Ovary (tissue), 9 donors: ENCODE results near the gene TRIOBP. TPM values are rescaled to one million over a fixed set of nuclear protein-coding genes. Genes with fewer than 3 reads are reported as not detected.

Source experiments
- DNase-seq, 5 donors: peaks; one replicate each; pipeline ENCODE4 v3.0.0-alpha.2; 2019 to 2020
- H3K27ac ChIP-seq, 2 donors: fragments of 200-600 bp; one replicate each; pipeline versions ENCODE4 v1.5.1 to v1.8.0; 2019 to 2022
- H3K27me3 ChIP-seq: fragments of 200-600 bp; one replicate; pipeline ENCODE4 v1.8.0; 2022
- H3K36me3 ChIP-seq: fragments of 200-600 bp; sonication (generic); one replicate; pipeline ENCODE4 v1.5.1; 2019
- H3K4me1 ChIP-seq: one replicate; pipeline ENCODE4 v1.8.1; 2013; ENCODE audit warnings: mild to moderate bottlenecking, moderate library complexity; ENCODE audit not compliant: insufficient read depth
- H3K4me3 ChIP-seq: fragments of 200-600 bp; sonication (generic); one replicate; pipeline ENCODE4 v1.5.1; 2017
- H3K9me3 ChIP-seq, 2 donors: fragments of 200-600 bp in 1 of 2; sonication (generic) in 1 of 2; one replicate each; pipeline versions ENCODE4 v1.5.1 to v1.8.1; 2013 to 2019; ENCODE audit warnings: mild to moderate bottlenecking in 1 of 2, moderate library complexity in 1 of 2
- CTCF ChIP-seq, 3 donors: fragments of 450-650 bp in 2 of 3; fragments of 200-600 bp in 1 of 3; IDR thresholded peaks; one replicate each; pipeline versions ENCODE4 v1.5.1 to v1.8.0; 2016 to 2022; ENCODE audit warnings: antibody characterized with exemption in 3 of 3, mild to moderate bottlenecking in 1 of 3
- EP300 ChIP-seq: sonication (generic); formaldehyde crosslinking; IDR thresholded peaks from one replicate; pipeline ENCODE4 v1.6.1; 2017; ENCODE audit warnings: antibody characterized with exemption
- POLR2A ChIP-seq: fragments of 450-650 bp; IDR thresholded peaks from one replicate; pipeline ENCODE4 v1.6.1; 2017; ENCODE audit warnings: antibody characterized with exemption, mild to moderate bottlenecking, moderate library complexity
- WGBS, 3 donors: extraction: QIAGEN DNeasy Blood & Tissue Kit in 1 of 3; methylation state at CpG; one replicate each; pipeline versions ENCODE4 v1.1.5 to v1.1.7; 2013 to 2017; 5-methylcytosine and 5-hydroxymethylcytosine counted together
- intact Hi-C, 4 donors: fragments of 100-400 bp; cut with DNase I; formaldehyde crosslinking; loops; one replicate each; pipeline versions ENCODE4 v1.11.0 to v1.15.1; 2022 to 2023
- polyA plus RNA-seq, 2 donors: library from polyadenylated mRNA; stranded (reverse); fragments of 200-250 nt in 1 of 2; fragments of 350-450 nt in 1 of 2; fragmentation: Illumina TruSeq in 1 of 2; extraction: RNeasy Lipid Tissue Mini Kit (QIAGEN cat#74804) in 1 of 2; gene quantifications; one replicate each; pipeline ENCODE4 v1.2.3, GENCODE V29; 2013 to 2014
- total RNA-seq, 7 donors: library from RNA; depleted of rRNA in 2 of 7; stranded (reverse); fragments of >200 nt in 2 of 7; fragmentation: NEBNext Ultra II Directional in 3 of 7; extraction: Animal tissue kit (Norgen Biotek cat#: 25700) in 3 of 7; gene quantifications; one replicate each; pipeline versions ENCODE4 v1.1.0 to v1.2.4, GENCODE V29; 2016 to 2023
- donor health status: DM: no; HTN: no; CAD: no; lungs with moderate emphysema.
- donor health status: DM: no; HTN: no; CAD: no.
- donor health status: Bipolar disorder and iron deficiency.
- donor health status: DM: yes; HTN: yes; CAD: no.
- donor health status: DM: no; HTN: no; CAD: no.
- donor health status: DM: yes; HTN: yes; CAD: no.

Gene TRIOBP
- total and polyA plus RNA-seq, 9 donors = 19.5 to 175 (median 86.8) TPM

DNA sequence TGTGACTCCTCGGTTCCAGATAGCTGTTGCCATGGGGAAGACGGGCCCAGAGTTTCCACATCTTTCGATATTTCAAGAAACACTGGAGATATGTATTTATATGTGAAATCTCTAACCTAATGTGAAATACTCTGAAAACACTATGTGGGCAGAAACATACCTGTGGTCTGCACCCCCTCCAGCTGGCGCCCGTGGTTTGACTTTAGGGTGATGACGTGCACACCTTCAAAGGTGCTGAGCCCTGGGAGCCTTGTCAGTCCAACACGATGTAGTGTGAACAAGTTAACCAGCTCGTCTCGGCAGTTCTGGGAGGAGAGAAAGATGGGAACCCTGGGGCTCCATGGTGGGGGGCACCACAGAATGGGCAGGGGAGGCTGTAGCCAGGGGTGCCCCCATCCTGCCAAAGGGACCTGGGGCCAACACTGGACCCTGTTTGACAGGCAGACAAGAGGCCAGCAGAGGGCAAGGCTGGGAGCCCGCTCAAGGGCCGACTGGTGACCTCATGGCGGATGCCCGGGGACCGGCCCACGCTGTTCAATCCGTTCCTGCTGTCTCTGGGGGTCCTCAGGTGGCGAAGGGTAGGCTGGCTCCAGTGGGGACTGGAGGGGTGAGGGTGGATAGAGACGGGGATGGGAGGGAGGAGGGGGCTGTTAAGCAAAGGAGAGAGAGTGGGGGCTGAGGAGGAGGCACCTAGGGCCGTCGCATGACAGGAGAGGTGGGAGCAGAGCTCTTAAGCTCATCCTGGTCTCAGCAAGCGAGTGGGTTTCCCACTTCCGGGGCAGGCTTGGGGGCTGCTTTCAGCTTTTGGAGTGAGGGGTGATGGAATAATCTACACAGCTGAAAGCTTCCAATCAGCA, 43.8 kb downstream of the TRIOBP start:
- Histone ChIP-seq H3K27me3 (no peaks in the 10 kb centered on the region), H3K4me1 (peaks cover 17% of the 10 kb centered on the region), H3K27ac (peak overlapping the region; percentile 57 to 87), H3K9me3 (no peaks in the 10 kb centered on the region), H3K36me3 (no peaks in the 10 kb centered on the region), H3K4me3 (no peak overlapping the region)
- TF ChIP-seq POLR2A (no peak), EP300 (no peak), CTCF (IDR thresholded peaks at IDR 0.05) (no peak)
- peak; percentile 50 to 73 (median 65) for DNase-seq
- 46 to 58% (median 47%) methylated on average over 22 of the region's 22 CpGs for WGBS, 3 donors
- intact Hi-C loops = no loop called here

- DNase-seq = peak; percentile 95 to 97 (median 96)
- peaks cover 17% of the 10 kb centered on the region for H3K4me1 ChIP-seq
- intact Hi-C loops = no loop called here
Measured at GRCh38 chr22:37741312-37741795, 44.5 kb downstream of the TRIOBP start.

DNA sequence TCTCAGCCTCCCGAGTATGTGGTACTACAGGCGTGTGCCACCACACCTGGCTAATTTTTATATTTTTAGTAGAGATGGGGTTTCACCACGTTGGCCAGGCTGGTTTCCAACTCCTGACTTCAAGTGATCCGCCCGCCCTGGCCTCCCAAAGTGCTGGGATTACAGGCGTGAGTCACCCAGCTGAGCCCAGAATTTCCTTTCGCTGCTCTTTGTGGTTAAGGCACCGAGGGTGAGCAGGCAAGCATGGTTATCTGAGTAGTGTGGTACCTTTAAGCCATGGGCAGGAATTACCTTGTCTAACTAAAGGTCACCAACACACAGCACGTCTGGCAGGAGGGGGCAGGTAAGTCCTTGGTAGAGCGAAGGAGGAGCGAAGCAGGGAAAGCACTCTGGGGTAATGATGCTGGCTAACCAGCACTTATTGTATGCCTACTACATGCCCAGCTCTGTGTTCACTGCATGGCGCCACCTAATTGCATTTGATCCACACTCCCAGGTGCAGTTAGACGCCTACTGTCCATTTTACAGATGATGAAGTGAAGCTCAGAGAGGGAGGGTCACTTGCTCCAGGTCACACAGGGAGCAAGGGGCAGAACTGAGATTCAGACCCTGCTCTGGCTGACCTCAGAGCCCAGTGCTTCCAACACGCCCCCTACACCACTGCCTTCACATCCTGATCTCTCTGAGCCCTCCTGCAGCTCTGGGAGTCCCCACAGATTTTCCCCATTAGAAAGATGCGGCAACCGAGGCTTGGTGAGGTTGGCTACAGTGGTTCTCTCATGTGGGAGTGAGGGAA, 45.7 kb downstream of the TRIOBP start:
- Histone ChIP-seq H3K4me1 (peaks cover 18% of the 10 kb centered on the region), H3K9me3 (no peaks in the 10 kb centered on the region), H3K4me3 (no peak overlapping the region), H3K27me3 (no peaks in the 10 kb centered on the region), H3K27ac (peak overlapping the region; percentile 63 to 87), H3K36me3 (no peaks in the 10 kb centered on the region)
- peak; percentile 42 to 68 (median 52) for DNase-seq
- TF ChIP-seq EP300 = no peak
- TF ChIP-seq CTCF (IDR thresholded peaks at IDR 0.05) = no peak
- TF ChIP-seq POLR2A = no peak
- intact Hi-C loops = no loop called here
- WGBS, 3 donors = 61 to 73% (median 66%) methylated on average over 16 of the region's 16 CpGs

More at GRCh38 chr22:37741312-37741795, 44.5 kb downstream of the TRIOBP start:
- Histone ChIP-seq H3K27me3 (no peaks in the 10 kb centered on the region), H3K27ac (peak overlapping the region in 1 of 2 donors; percentile 87), H3K36me3 (no peaks in the 10 kb centered on the region), H3K9me3 (no peaks in the 10 kb centered on the region), H3K4me3 (no peak overlapping the region)
- TF ChIP-seq CTCF (IDR thresholded peaks at IDR 0.05) (no peak), EP300 (peak; percentile 47)
- WGBS, 3 donors = 14 to 17% (median 16%) methylated on average over 7 to 9 of the region's 9 CpGs

GRCh38 chr22:37744589-37744988, 47.7 kb downstream of the TRIOBP start:
- peak overlapping the region in 1 of 2 donors; percentile 87 for H3K27ac ChIP-seq
- H3K4me1 ChIP-seq = peaks cover 29% of the 10 kb centered on the region
- TF ChIP-seq EP300 (no peak), POLR2A (no peak), CTCF (IDR thresholded peaks at IDR 0.05) (no peak)

More at GRCh38 chr22:37744589-37744988, 47.7 kb downstream of the TRIOBP start:
- H3K4me3 ChIP-seq = no peak overlapping the region
- DNase-seq = no peak
- H3K27me3 ChIP-seq = no peaks in the 10 kb centered on the region
- no peaks in the 10 kb centered on the region for H3K36me3 ChIP-seq
- 75 to 89% (median 81%) methylated on average over 6 of the region's 6 CpGs for WGBS, 3 donors
- no peaks in the 10 kb centered on the region for H3K9me3 ChIP-seq
- intact Hi-C loops = no loop called here
